Body of pancreas (tissue), 4 donors: Measurements from ENCODE around the gene PRDM16. TPM values are rescaled to one million over a fixed set of nuclear protein-coding genes. Genes with fewer than 3 reads are reported as not detected.

Source experiments
- ATAC-seq: fragments of 150-250 bp; one replicate; pipeline ENCODE4 v1.9.1; 2016
- DNase-seq, 4 donors: peaks; one replicate each; pipeline ENCODE4 v3.0.0-alpha.2; 2019
- H3K27ac ChIP-seq, 4 donors: fragments of 200-600 bp; sonication (generic); 1 replicate in 3 of 4; 2 replicates in 1 of 4; pipeline versions ENCODE4 v1.5.1 to v1.6.1; 2016 to 2019; ENCODE audit warnings: mild to moderate bottlenecking in 1 of 4, mixed read lengths in 1 of 4, moderate library complexity in 1 of 4
- H3K27me3 ChIP-seq, 2 donors: fragments of 200-600 bp; sonication (generic); one replicate each; pipeline ENCODE4 v1.6.0; 2016; ENCODE audit warnings: mild to moderate bottlenecking in 1 of 2
- H3K36me3 ChIP-seq, 2 donors: fragments of 200-600 bp; sonication (generic); replicated peaks in 1 of 2; 2 replicates each; pipeline ENCODE4 v1.5.1; 2016; ENCODE audit warnings: low read depth in 2 of 2; ENCODE audit not compliant: insufficient read depth in 1 of 2
- H3K4me1 ChIP-seq: fragments of 200-600 bp; sonication (generic); one replicate; pipeline ENCODE4 v1.6.0; 2016
- H3K4me3 ChIP-seq, 2 donors: fragments of 200-600 bp; sonication (generic); 1 replicate in 1 of 2; 2 replicates in 1 of 2; pipeline ENCODE4 v1.5.1; 2016 to 2019
- H3K9me3 ChIP-seq, 3 donors: fragments of 200-600 bp; sonication (generic); 1 replicate in 2 of 3; 2 replicates in 1 of 3; pipeline ENCODE4 v1.5.1; 2016
- CTCF ChIP-seq, 7 experiments: fragments of 450-650 bp in 4 of 7; fragments of 200-600 bp in 3 of 7; sonication (generic) in 3 of 7; IDR thresholded peaks; one replicate each; pipeline ENCODE4 v1.5.1; 2016 to 2019; ENCODE audit warnings: antibody characterized with exemption in 7 of 7
- POLR2A ChIP-seq, 3 donors: fragments of 450-650 bp; IDR thresholded peaks; one replicate each; pipeline ENCODE4 v1.6.1; 2016; ENCODE audit warnings: antibody characterized with exemption in 3 of 3, mild to moderate bottlenecking in 2 of 3
- WGBS, 2 donors: methylation state at CpG; one replicate each; pipeline ENCODE4 v1.1.5; 2017; 5-methylcytosine and 5-hydroxymethylcytosine counted together
- intact Hi-C: fragments of 100-400 bp; cut with DNase I; formaldehyde crosslinking; loops from one replicate; pipeline ENCODE4 v1.15.1; 2023
- total RNA-seq, 2 donors: library from RNA; depleted of rRNA; stranded (reverse); fragments of >200 nt; gene quantifications; one replicate each; pipeline ENCODE4 v1.1.0, GENCODE V29; 2016

PRDM16 gene
- total RNA-seq, 2 donors from 2014 or later = 15.2 to 16.6 TPM

- ATAC-seq (no peak), DNase-seq (no peak)
- TF ChIP-seq CTCF (IDR thresholded peaks at IDR 0.05) (no peak), POLR2A (IDR thresholded peaks at IDR 0.05) (no peak)
- Histone ChIP-seq H3K4me1 (no peaks in the 10 kb centered on the region), H3K9me3 (no peaks in the 10 kb centered on the region), H3K27ac (no peak overlapping the region), H3K4me3 (no peak overlapping the region), H3K36me3 (no peaks in the 10 kb centered on the region), H3K27me3 (no peaks in the 10 kb centered on the region)
- 93 to 96% methylated on average over 6 to 9 of the region's 9 CpGs for WGBS, 2 donors
- intact Hi-C loops = no loop called here
Measured at GRCh38 chr1:3053366-3053980, 15.5 kb upstream of the PRDM16 start.

GRCh38 chr1:3053986-3054385 lies 15.0 kb upstream of the PRDM16 start:
- intact Hi-C loops = no loop called here
- 85 to 86% methylated on average over 6 of the region's 6 CpGs for WGBS, 2 donors
- H3K36me3 ChIP-seq = no peaks in the 10 kb centered on the region
- H3K9me3 ChIP-seq = no peaks in the 10 kb centered on the region
- TF ChIP-seq CTCF (IDR thresholded peaks at IDR 0.05) = no peak
- no peak for TF ChIP-seq POLR2A (IDR thresholded peaks at IDR 0.05)
- H3K27me3 ChIP-seq = no peaks in the 10 kb centered on the region
- H3K4me1 ChIP-seq = no peaks in the 10 kb centered on the region
- H3K4me3 ChIP-seq = no peak overlapping the region
- ATAC-seq (no peak), DNase-seq (no peak)
- no peak overlapping the region for H3K27ac ChIP-seq

GRCh38 chr1:3054474-3054873 lies 14.5 kb upstream of the PRDM16 start:
- H3K27me3 ChIP-seq = no peaks in the 10 kb centered on the region
- no peaks in the 10 kb centered on the region for H3K9me3 ChIP-seq
- peak in 2 of 4 donors; percentile 1 to 8 for DNase-seq
- no peaks in the 10 kb centered on the region for H3K4me1 ChIP-seq
- no peaks in the 10 kb centered on the region for H3K36me3 ChIP-seq
- no peak overlapping the region for H3K27ac ChIP-seq
- ATAC-seq = no peak
- intact Hi-C loops = no loop called here
- H3K4me3 ChIP-seq = no peak overlapping the region
- 71 to 75% methylated on average over 9 to 12 of the region's 12 CpGs for WGBS, 2 donors
- TF ChIP-seq CTCF (IDR thresholded peaks at IDR 0.05) (no peak), POLR2A (IDR thresholded peaks at IDR 0.05) (no peak)

GRCh38 chr1:3055051-3055450 lies 14.0 kb upstream of the PRDM16 start:
- no peaks in the 10 kb centered on the region for H3K27me3 ChIP-seq
- H3K4me1 ChIP-seq = no peaks in the 10 kb centered on the region
- TF ChIP-seq CTCF (IDR thresholded peaks at IDR 0.05) = no peak
- TF ChIP-seq POLR2A (IDR thresholded peaks at IDR 0.05) = no peak
- H3K9me3 ChIP-seq = no peaks in the 10 kb centered on the region
- ATAC-seq (no peak), DNase-seq (peak in 1 of 4 donors; percentile 1)
- WGBS, 2 donors = 74 to 88% methylated on average over 5 to 9 of the region's 9 CpGs
- no peaks in the 10 kb centered on the region for H3K36me3 ChIP-seq
- H3K4me3 ChIP-seq = no peak overlapping the region
- intact Hi-C loops = loop anchor here (5.0 kb wide), 1 partner anchor 43 kb away; no protein-coding TSS in a partner anchor
- no peak overlapping the region for H3K27ac ChIP-seq

- DNase-seq (no peak), ATAC-seq (no peak)
- 90 to 92% methylated on average over 5 of the region's 5 CpGs for WGBS, 2 donors
- H3K36me3 ChIP-seq = no peaks in the 10 kb centered on the region
- no peak overlapping the region for H3K4me3 ChIP-seq
- H3K27ac ChIP-seq = no peak overlapping the region
- no peaks in the 10 kb centered on the region for H3K4me1 ChIP-seq
- H3K9me3 ChIP-seq = no peaks in the 10 kb centered on the region
- no peaks in the 10 kb centered on the region for H3K27me3 ChIP-seq
- intact Hi-C loops = loop anchor here (5.0 kb wide), 1 partner anchor 44 kb away; no protein-coding TSS in a partner anchor
- TF ChIP-seq POLR2A (IDR thresholded peaks at IDR 0.05) (no peak), CTCF (IDR thresholded peaks at IDR 0.05) (no peak)
Measured at GRCh38 chr1:3056641-3057040, 12.4 kb upstream of the PRDM16 start.
